ENCODE data around the gene RXRA.

RXRA gene

GRCh38 chr9:134323741-134324358 is 2.4 kb upstream of the RXRA start:
- no peak for DNase-seq (ENCODE audit: low read depth)

GRCh38 chr9:134324359-134325095 is 1.7 kb upstream of the RXRA start:
- no peak for DNase-seq (ENCODE audit: low read depth)

GRCh38 chr9:134325096-134325812 is 1.0 kb upstream of the RXRA start:
- DNase-seq (ENCODE audit: low read depth) = no peak

DNA sequence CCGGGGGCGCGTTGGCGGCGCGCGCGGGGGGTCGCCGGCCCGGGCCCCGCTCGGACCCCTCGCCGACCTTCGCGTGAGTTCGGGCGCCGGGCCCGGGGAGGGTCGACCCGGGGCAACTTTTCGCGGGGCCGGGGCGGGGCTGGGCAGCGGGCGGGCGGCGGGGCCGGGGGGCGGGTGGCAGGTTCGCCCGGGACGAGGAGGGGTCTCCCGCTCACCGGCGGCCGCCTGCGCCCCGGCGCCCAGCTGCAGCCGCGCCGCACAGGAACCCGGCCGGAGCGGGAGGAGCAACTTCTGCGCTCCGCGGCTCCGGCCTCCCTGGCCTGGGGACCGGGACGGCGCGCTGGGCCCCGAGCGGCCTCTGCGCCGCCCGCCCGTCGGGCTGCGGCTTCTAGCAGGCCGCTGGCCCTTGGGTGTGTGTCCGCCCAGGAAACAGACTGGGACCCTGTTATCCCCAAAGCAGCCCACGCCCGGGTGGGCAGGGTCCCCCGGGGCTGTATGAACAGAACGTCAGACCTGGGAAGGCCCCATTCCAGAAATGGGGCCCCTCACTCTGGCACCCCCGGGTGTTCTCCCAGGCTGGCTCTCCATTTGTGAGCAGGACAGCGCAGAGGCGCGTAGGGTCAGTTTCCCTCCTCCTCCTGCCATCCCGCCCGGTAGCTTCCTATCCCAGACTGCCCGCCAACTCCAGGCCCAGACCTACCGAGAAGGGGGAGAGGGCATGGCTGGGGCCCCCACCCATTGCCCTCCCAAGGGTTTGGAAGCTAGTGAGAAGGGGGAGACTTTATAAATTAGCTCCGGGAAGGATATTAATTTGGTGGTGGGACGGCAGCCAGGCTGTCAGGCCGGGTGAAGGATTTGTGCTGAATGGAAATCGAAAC is 708 bp downstream of the RXRA start:
- no peak for DNase-seq (ENCODE audit: low read depth)

DNA sequence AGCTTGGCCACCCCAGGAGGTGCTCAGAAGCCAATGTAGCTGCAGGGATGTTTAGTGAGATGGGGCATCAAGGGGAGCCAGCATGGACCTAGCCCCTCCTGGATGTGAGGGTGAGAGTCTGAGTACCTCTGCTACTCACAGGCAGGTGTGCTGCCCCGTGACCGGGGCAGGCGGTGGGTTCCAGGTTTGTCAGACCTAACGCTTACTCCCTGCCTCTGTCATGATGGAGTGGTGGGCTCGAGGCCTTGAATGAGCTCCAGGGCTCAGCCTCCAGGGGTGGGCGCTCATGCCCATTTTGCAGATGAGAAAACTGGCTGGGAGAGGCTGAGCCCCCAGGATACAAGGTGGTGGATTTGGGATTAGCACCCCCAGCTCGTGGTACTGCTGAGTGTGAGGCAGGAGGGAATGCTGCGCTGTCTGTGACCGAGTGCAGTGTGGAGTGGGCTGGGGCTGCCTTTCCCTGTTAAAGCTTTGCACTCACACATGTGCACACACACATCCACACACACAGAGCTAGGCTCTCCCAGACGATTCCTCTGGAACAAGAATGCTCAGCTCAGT is 1.5 kb downstream of the RXRA start:
- no peak for DNase-seq (ENCODE audit: low read depth)

- no peak for DNase-seq (ENCODE audit: low read depth)
Observed at GRCh38 chr9:134328341-134328840, 2.1 kb downstream of the RXRA start.

GRCh38 chr9:134328841-134329575 is 2.8 kb downstream of the RXRA start:
- DNase-seq (ENCODE audit: low read depth) = no peak

- DNase-seq (ENCODE audit: low read depth) = no peak
Observed at GRCh38 chr9:134329576-134329855, 3.3 kb downstream of the RXRA start.

DNA sequence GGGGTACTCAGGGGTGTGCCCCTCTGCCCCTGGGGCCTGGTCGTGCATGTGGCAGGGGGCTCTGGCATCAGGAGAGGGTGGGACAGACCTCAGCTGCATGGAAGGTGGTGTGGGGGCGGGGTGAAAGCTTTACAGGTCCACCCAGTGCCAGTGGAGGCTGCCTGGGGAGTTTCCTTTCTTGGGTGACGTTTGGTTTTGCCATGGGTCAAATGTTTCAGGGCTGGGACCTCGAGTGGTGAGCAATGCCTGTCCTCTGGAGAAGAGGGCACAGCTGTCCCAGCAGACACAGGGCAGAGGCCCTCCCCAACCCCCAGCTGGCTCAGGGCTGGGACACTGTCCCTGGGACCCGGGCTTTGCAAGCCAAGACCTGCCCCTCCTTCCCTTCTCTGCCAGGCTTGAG is 3.6 kb downstream of the RXRA start:
- no peak for DNase-seq (ENCODE audit: low read depth)

- no peak for DNase-seq (ENCODE audit: low read depth)
Observed at GRCh38 chr9:134330590-134330989, 4.3 kb downstream of the RXRA start.

DNA sequence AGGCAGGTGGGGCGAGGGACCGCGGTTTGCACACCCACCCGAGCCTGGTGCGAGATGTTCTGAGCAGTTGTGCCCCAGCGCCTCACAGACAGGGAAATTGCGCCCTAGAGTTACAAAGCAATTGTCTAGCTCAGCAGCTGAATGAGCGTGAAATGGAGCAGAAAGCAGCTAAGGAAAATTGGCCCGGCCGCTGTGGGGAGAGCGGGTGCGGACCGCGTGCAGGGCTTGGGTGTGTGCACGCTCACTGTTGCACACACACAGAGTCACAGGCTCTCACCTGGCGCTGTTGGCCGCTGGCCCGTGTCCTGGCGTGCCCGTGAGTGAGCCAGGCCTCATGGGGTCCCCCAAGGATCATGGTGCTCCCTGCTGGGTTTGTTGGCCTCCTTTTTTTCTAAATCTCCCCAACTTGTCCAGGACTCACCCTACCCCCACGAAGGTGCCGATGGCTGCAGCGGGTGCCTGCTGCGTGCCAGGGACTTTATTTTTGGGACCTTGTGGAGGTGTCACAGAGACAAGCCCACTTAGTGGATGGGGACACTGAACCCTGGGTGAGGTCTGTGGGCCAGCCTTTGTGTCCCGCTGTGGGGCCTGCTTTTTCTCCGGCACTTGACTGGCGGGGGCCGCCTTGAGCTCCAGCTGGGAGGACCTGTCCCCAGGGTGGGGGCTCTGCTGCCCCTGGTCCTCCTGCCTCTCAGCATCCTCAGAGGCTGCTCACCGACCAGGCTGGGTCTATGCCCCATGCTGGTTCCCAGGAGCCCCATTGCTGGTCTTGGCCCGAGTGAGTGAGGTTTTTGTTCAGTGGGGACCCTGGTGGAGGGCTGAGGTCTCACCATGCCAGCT is 5.2 kb downstream of the RXRA start:
- DNase-seq (ENCODE audit: low read depth) = no peak

DNA sequence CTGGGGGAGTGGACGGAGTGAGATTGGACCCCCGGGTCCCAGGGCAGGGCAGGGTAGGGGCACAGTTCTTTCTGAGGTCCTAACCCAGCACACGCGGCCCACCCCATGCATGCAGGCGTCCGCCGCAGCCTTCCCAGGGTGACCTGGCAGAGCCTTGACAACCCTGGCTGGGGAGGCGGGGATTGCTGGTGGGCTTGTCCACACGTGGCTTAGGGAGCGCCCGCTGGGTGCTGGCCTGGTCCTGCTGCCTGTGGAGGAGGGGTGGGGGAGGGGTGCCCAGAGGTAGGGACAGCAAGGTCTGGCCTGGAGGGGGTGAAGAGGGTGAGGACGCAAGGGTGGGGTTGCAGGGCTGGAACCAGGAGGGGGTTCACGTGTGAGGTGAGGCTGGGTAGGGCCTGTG is 6.0 kb downstream of the RXRA start:
- no peak for DNase-seq (ENCODE audit: low read depth)

DNA sequence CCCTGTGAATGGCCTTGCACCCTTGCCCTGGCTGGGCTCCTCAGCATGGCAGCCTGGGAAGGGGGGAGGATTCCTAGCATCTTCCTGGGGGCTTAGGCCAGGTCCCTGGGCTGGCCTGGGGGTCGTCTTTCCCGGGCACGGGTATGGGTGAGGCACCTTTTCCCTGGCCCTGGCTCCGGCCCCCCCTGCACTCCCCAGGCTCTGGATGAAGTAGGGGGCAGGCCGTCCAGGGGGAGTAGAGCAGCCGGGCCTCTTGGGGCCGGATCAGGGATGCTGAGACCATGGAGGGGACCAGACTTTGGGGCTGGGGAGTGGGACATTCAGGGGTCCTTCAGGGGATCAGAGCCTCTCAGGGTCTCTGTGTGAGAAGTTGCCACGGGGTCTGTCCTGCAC is 6.6 kb downstream of the RXRA start:
- DNase-seq (ENCODE audit: low read depth) = no peak

GRCh38 chr9:134333234-134333873 is 7.1 kb downstream of the RXRA start:
- DNase-seq (ENCODE audit: low read depth) = no peak

DNA sequence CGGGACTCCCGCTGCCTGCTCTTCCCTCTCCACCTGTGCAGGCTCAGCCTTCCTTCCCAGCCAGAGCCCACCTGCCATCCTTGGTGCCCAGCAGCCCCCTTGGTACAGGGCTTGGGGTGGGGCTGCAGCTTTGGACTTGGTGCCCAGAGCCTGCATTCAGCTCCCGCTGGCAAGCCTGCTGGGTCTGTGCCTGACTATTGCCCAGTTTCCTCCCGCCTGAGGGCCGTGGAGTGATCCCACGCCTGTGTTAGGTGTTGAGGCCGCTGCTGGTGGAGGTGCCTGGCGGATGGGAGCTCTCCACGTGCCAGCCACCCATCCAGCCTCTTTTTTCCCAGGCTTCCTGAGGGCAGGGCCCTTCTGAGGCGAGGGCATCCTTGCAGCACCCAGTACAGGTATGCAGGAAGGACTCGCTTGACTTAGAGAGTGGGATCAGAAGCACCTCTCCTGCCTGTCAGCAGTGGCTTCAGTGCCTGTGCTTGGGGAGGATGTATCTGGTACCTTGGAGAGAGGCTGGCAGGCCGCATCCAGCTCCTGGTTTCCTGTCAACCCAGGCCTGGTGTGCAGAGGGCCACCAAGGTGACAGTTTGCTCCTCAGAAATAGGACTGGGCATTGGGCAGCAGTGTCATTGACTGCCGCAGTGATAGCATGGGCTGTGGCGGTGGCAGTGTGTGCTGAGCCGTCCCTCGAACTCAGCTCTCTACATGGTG is 7.8 kb downstream of the RXRA start:
- no peak for DNase-seq (ENCODE audit: low read depth)

DNA sequence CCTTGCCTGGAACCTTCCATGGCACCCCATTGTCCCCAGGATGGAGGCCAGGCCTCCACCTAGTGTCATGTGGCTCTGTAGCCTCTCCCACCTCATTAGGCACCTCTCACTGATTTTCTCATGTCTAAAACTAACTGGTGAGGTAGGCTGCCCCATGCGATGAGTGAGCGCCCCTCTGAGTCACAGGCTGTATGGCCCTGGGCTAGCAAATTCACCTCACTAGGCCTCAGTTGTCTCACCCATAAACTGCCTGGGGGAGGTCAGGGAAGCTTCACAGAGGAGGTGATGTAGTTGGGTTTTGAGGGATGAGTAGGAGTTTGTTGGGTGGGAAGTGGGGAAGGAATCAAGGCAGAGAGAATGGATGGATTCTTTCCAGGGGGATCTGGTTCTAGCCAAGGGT is 8.8 kb downstream of the RXRA start:
- no peak for DNase-seq (ENCODE audit: low read depth)

DNA sequence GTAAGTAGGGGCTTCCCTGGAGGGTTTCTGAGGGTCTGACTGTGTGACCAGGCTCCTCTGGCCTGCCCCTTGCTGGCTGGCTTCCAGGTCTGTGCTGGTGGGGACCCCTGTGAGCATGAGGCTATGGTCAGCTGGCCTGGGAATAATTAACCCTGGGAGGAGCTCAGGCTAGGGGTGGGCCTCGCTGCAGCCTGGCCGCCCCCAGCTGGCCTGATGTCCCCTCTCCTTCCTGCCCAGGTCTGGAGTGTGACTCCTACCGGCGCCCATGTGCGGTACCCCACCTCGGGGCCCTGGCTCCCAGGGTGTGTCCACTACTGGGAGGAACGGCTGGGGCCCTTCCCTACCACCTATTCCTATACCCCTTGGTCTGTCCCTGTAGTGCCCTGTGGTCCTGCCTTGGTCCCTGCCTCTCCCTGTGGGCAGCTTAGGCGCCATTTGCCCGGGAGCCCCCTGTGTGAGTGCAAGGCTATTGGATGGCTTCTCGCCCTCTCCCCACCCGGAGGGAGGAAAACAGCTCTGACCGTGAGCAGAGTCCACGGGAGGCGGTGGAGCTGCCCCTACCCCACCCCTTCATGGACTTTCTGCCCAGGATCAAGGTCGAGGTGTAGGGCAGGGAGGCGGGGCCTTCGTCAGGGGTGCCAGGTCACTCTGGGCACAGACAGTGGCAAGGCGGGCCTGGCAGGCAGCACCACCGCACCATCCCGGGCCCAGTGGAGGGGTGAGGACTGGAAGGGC is 9.4 kb downstream of the RXRA start:
- no peak for DNase-seq (ENCODE audit: low read depth)

- DNase-seq (ENCODE audit: low read depth) = no peak
Observed at GRCh38 chr9:134336228-134336627, 10.0 kb downstream of the RXRA start.

GRCh38 chr9:134336924-134337323 is 10.7 kb downstream of the RXRA start:
- no peak for DNase-seq (ENCODE audit: low read depth)
